Central memory CD4-positive, alpha-beta T cell (primary cell): ENCODE results near the gene SOWAHA.

Experiments
- DNase-seq: peaks from one replicate; pipeline ENCODE4 v3.0.0; 2022

The SOWAHA gene

DNA sequence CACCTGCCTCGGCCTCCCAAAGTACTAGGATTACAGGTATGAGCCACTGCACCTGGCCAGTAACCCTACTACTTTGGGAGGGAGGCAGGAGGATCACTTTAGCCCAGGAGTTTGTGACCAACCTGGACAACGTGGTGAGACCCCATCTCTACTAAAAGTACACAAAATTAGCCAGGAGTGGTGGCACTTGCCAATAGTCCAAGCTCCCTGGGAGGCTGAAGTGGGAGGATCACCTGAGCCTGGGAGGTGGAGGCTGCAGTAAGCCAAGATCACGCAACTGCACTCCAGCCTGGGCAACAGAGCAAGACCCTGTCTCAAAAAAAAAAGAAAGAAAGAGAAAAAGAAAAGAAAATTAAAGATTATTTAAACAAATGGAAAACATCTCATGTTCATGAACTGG lies 42.9 kb downstream of the SOWAHA start:
- no peak for DNase-seq

DNA sequence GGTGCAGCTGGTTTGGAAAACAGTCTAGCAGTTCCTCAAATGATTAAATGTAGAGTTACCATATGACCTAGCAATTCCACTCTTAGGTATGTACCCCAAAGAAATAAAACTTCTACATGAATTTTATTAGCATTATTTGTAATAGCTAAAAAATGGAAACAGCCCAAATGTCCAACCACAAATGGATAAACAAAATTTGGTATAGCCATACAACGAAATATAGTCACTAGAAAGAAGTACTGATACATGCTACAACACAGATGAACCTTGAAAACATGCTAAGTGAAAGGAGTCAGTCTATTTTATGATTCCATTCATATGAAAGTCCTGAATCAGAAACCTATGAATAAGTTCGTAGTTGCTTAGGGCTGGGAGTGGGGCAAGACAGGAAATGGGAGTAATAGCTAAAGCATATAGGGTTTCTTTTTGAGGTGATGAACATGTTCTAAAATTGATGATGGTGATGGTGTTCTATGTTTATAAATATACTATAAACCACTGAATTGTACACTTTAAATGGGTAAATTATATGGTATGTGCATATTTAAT lies 46.9 kb downstream of the SOWAHA start:
- DNase-seq, result no peak

DNA sequence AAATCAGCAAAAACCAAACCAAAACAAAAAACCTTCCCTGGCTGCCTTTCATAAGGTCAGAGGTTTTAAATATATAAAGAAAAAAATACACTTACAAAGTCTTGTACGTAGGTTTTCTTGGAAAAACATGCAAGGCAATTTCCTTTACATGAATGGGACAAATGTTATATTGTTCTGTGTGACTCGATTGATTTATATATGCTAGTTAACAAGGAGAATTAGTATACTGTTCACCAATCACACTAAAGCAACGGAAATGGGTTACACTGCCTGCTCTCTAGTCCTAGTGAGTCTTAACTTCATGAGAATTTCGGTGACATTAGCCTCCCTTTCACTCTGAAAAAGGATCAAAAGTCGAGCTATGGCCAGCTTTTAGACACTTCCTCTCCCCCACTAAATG lies 47.6 kb downstream of the SOWAHA start:
- DNase-seq, result no peak

DNA sequence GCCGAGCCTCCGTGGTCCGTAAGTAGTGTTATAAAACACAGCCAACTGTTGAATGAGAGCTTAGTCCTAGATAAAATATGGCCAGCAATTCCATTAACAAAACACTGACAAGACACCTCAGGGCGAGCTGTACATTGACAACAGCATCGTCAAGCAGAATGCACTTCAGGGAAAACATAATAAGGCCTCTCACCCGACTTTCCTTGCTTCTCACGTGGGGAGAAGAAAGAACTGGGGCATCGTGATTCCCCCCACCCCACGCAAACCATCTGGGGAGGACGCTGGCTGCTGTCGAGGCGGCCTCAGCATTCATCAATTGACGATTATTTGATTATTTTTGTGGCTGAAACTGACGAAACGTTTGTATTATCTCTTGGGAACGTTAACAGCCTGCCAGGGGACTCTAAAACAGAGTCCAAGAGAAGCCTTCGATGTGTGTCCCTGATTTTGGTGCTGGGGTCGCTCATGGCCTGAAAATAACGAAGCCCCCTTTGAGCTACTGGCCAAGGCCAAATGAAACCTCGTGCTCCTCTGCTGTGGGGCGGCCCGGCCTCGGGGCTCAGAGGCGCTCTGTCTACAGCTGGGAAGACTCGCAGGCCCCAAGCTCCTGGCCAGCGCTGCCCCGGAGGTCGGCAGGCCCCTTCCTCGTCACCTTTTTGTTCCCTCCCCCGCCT lies 52.7 kb downstream of the SOWAHA start:
- DNase-seq, result no peak
